Central memory CD4-positive, alpha-beta T cell (primary cell): ENCODE measurements around the gene RASGRP4.
"Not testable (repeated sequence)": the region's sequence is repeated elsewhere in the genome, so short reads cannot be mapped to it uniquely, and the experiment has no call there.

Experiments used
- DNase-seq: peaks from one replicate; pipeline ENCODE4 v3.0.0; 2022

The RASGRP4 gene

GRCh38 chr19:38412491-38412890 lies 13.5 kb downstream of the RASGRP4 start:
- DNase-seq: no peak

- DNase-seq: not testable (repeated sequence)
These were observed 14.1 kb downstream of the RASGRP4 start for GRCh38 chr19:38411898-38412297.

GRCh38 chr19:38411041-38411712 lies 14.8 kb downstream of the RASGRP4 start:
- DNase-seq: no peak

GRCh38 chr19:38410407-38410806 lies 15.6 kb downstream of the RASGRP4 start:
- not testable (repeated sequence) for DNase-seq

GRCh38 chr19:38409631-38410133 lies 16.3 kb downstream of the RASGRP4 start:
- DNase-seq: no peak

- DNase-seq: no peak
These were observed 20.7 kb downstream of the RASGRP4 start for GRCh38 chr19:38405276-38405675.

GRCh38 chr19:38404858-38405257 lies 21.2 kb downstream of the RASGRP4 start:
- no peak for DNase-seq

- peak; percentile 98 for DNase-seq
These were observed 22.9 kb downstream of the RASGRP4 start, which contains the start of gene FAM98C for GRCh38 chr19:38402967-38403674. TSS of gene FAM98C (plus strand) at chr19:38403093. CDS start at chr19:38403154, 61 bp downstream.

GRCh38 chr19:38402623-38402966 lies 23.4 kb downstream of the RASGRP4 start:
- DNase-seq: no peak

- DNase-seq: no peak
These were observed 24.9 kb downstream of the RASGRP4 start for GRCh38 chr19:38401148-38401547.

- no peak for DNase-seq
These were observed 25.7 kb downstream of the RASGRP4 start for GRCh38 chr19:38400361-38400760.

- no peak for DNase-seq
These were observed 26.5 kb downstream of the RASGRP4 start for GRCh38 chr19:38399537-38399936.

GRCh38 chr19:38399081-38399480 lies 26.9 kb downstream of the RASGRP4 start:
- no peak for DNase-seq

- peak; percentile 45 for DNase-seq
These were observed 30.5 kb downstream of the RASGRP4 start for GRCh38 chr19:38395381-38396114.

GRCh38 chr19:38394488-38394887 lies 31.5 kb downstream of the RASGRP4 start:
- DNase-seq: peak; percentile 56

GRCh38 chr19:38392707-38393308 lies 33.2 kb downstream of the RASGRP4 start:
- no peak for DNase-seq

- DNase-seq: no peak
These were observed 34.0 kb downstream of the RASGRP4 start for GRCh38 chr19:38391911-38392464.

- DNase-seq: no peak
These were observed 35.8 kb downstream of the RASGRP4 start for GRCh38 chr19:38389957-38390924.

GRCh38 chr19:38389101-38389925 lies 36.7 kb downstream of the RASGRP4 start:
- DNase-seq: no peak

GRCh38 chr19:38388349-38389100 lies 37.5 kb downstream of the RASGRP4 start, which contains the start of gene SPRED3:
TSS of gene SPRED3 (plus strand) at chr19:38388697. CDS start at chr19:38390303, 1,606 bp downstream.
- DNase-seq: no peak
